Peyer's patch (tissue), 4 donors: Measurements from ENCODE around the gene CCDC116. TPM values are rescaled to one million over a fixed set of nuclear protein-coding genes. Genes with fewer than 3 reads are reported as not detected.
"Not testable (repeated sequence)": the region's sequence is repeated elsewhere in the genome, so short reads cannot be mapped to it uniquely, and the experiment has no call there.

Experiments used
- DNase-seq, 3 donors: peaks; one replicate each; pipeline ENCODE4 v3.0.0-alpha.2; 2017 to 2019
- H3K27ac ChIP-seq, 4 donors: fragments of 200-600 bp; sonication (generic); one replicate each; pipeline ENCODE4 v1.5.1; 2016 to 2019
- H3K27me3 ChIP-seq, 2 donors: fragments of 200-600 bp; sonication (generic); one replicate each; pipeline ENCODE4 v1.5.1; 2019
- H3K36me3 ChIP-seq, 3 donors: fragments of 200-600 bp; sonication (generic); one replicate each; pipeline ENCODE4 v1.5.1; 2016 to 2019
- H3K4me1 ChIP-seq, 4 donors: fragments of 200-600 bp; sonication (generic); one replicate each; pipeline ENCODE4 v1.5.1; 2016 to 2019
- H3K4me3 ChIP-seq, 4 donors: fragments of 200-600 bp; sonication (generic); 1 replicate in 3 of 4; 2 replicates in 1 of 4; pipeline ENCODE4 v1.5.1; 2016 to 2019; ENCODE audit warnings: mild to moderate bottlenecking in 1 of 4
- H3K9me3 ChIP-seq, 4 donors: fragments of 200-600 bp; sonication (generic); one replicate each; pipeline ENCODE4 v1.5.1; 2016 to 2019; ENCODE audit warnings: mild to moderate bottlenecking in 1 of 4
- CTCF ChIP-seq, 6 experiments: fragments of 450-650 bp in 4 of 6; fragments of 200-600 bp in 2 of 6; sonication (generic) in 1 of 6; IDR thresholded peaks; one replicate each; pipeline ENCODE4 v1.5.1; 2017 to 2019; ENCODE audit warnings: antibody characterized with exemption in 6 of 6, mild to moderate bottlenecking in 3 of 6, moderate library complexity in 1 of 6
- POLR2A ChIP-seq, 2 donors: fragments of 450-650 bp; IDR thresholded peaks; one replicate each; pipeline ENCODE4 v1.5.1; 2017; ENCODE audit warnings: antibody characterized with exemption in 2 of 2, mild to moderate bottlenecking in 2 of 2, moderate library complexity in 2 of 2
- total RNA-seq, 4 donors: library from RNA; depleted of rRNA; stranded (reverse); fragments of >200 nt; gene quantifications; one replicate each; pipeline ENCODE4 v1.1.0, GENCODE V29; 2016

Gene CCDC116
- total RNA-seq, 4 donors from 2014 or later = 0.80 to 2.6 TPM; not detected in 2

GRCh38 chr22:21672107-21672629, 39.6 kb downstream of the CCDC116 start:
- peaks cover 0 to 62% (median 0%) of the 10 kb centered on the region in 3 donors for H3K36me3 ChIP-seq

GRCh38 chr22:21673534-21674321, 41.2 kb downstream of the CCDC116 start:
- H3K4me1 ChIP-seq = no peaks in the 10 kb centered on the region
- H3K4me3 ChIP-seq = no peak overlapping the region
- H3K9me3 ChIP-seq = no peaks in the 10 kb centered on the region
- peak in 1 of 3 donors; percentile 36 for DNase-seq
- TF ChIP-seq POLR2A (IDR thresholded peaks at IDR 0.05) = no peak
- TF ChIP-seq CTCF (IDR thresholded peaks at IDR 0.05) = no peak
- H3K36me3 ChIP-seq = peaks cover 0 to 62% (median 0%) of the 10 kb centered on the region in 3 donors
- H3K27me3 ChIP-seq = no peaks in the 10 kb centered on the region
- no peak overlapping the region for H3K27ac ChIP-seq

More at GRCh38 chr22:21672107-21672629, 39.6 kb downstream of the CCDC116 start:
- H3K4me1 ChIP-seq = peaks cover 0 to 3% (median 0%) of the 10 kb centered on the region in 4 donors
- no peak for DNase-seq
- H3K9me3 ChIP-seq = no peaks in the 10 kb centered on the region
- no peaks in the 10 kb centered on the region for H3K27me3 ChIP-seq
- H3K27ac ChIP-seq = no peak overlapping the region
- no peak overlapping the region for H3K4me3 ChIP-seq
- TF ChIP-seq CTCF (IDR thresholded peaks at IDR 0.05) = no peak
- no peak for TF ChIP-seq POLR2A (IDR thresholded peaks at IDR 0.05)

- no peak for DNase-seq
- H3K9me3 ChIP-seq = no peaks in the 10 kb centered on the region
- no peaks in the 10 kb centered on the region for H3K4me1 ChIP-seq
- peaks cover 0 to 62% (median 0%) of the 10 kb centered on the region in 3 donors for H3K36me3 ChIP-seq
- no peak overlapping the region for H3K27ac ChIP-seq
- H3K4me3 ChIP-seq = no peak overlapping the region
- no peaks in the 10 kb centered on the region for H3K27me3 ChIP-seq
- TF ChIP-seq POLR2A (IDR thresholded peaks at IDR 0.05) = no peak
- TF ChIP-seq CTCF (IDR thresholded peaks at IDR 0.05) = no peak
Measured at GRCh38 chr22:21674638-21675245, 42.2 kb downstream of the CCDC116 start.

GRCh38 chr22:21677606-21678443, 45.3 kb downstream of the CCDC116 start:
- H3K4me1 ChIP-seq = no peaks in the 10 kb centered on the region
- TF ChIP-seq POLR2A (IDR thresholded peaks at IDR 0.05) (no peak), CTCF (IDR thresholded peaks at IDR 0.05) (no peak)
- no peak for DNase-seq
- H3K27ac ChIP-seq = no peak overlapping the region
- H3K36me3 ChIP-seq = peaks cover 0 to 54% (median 0%) of the 10 kb centered on the region in 3 donors
- H3K27me3 ChIP-seq = no peaks in the 10 kb centered on the region
- no peak overlapping the region for H3K4me3 ChIP-seq
- H3K9me3 ChIP-seq = no peaks in the 10 kb centered on the region

- H3K27ac ChIP-seq, DNase-seq, H3K27me3 ChIP-seq, H3K4me1 ChIP-seq, H3K9me3 ChIP-seq, H3K4me3 ChIP-seq: not testable (repeated sequence)
- H3K36me3 ChIP-seq = peaks cover 0 to 52% (median 0%) of the 10 kb centered on the region in 3 donors
Measured at GRCh38 chr22:21678842-21679241, 46.3 kb downstream of the CCDC116 start.
